H1 (cell line): ENCODE results near the gene INPP5A. TPM values are rescaled to one million over a fixed set of nuclear protein-coding genes. Genes with fewer than 3 reads are reported as not detected.

Experiments
- CBX8 ChIP-seq: fragments of 300-800, 300-1000 bp; sonication (generic); IDR thresholded peaks from 2 replicates; pipeline ENCODE4 v1.7.1; 2016; ENCODE audit warnings: low read depth, low read length, borderline replicate concordance
- CHD1 ChIP-seq: IDR thresholded peaks from 2 replicates; pipeline ENCODE4 v1.6.1; 2012; ENCODE audit warnings: low read depth, low read length, improper control_type of control experiment
- CHD7 ChIP-seq: fragments of 300-600 bp; sonication (generic); IDR thresholded peaks from 2 replicates; pipeline ENCODE4 v1.7.1; 2012; ENCODE audit warnings: low read length, moderate library complexity, mild to moderate bottlenecking, inconsistent platforms; ENCODE audit not compliant: insufficient replicate concordance
- JUN ChIP-seq: IDR thresholded peaks from 2 replicates; pipeline ENCODE4 v1.6.1; 2011; ENCODE audit warnings: low read depth, mild to moderate bottlenecking, improper control_type of control experiment, low read length
- POU5F1 ChIP-seq: IDR thresholded peaks from 2 replicates; pipeline ENCODE4 v1.6.1; 2011; ENCODE audit warnings: low read depth, mild to moderate bottlenecking, low read length, moderate library complexity
- SRF ChIP-seq: IDR thresholded peaks from 2 replicates; pipeline ENCODE4 v1.6.1; 2011; ENCODE audit warnings: mild to moderate bottlenecking, low read depth, low read length, moderate library complexity
- TBP ChIP-seq: IDR thresholded peaks from 2 replicates; pipeline ENCODE4 v1.6.1; 2011; ENCODE audit warnings: low read depth, low read length, improper control_type of control experiment
- YY1 ChIP-seq: IDR thresholded peaks from 2 replicates; pipeline ENCODE4 v1.6.1; 2011; ENCODE audit warnings: low read depth, mild to moderate bottlenecking, low read length
- polyA plus RNA-seq, 7 experiments: library from polyadenylated mRNA; depleted of rRNA in 3 of 7; stranded (reverse) in 5 of 7; unstranded in 2 of 7; fragments of >200 nt in 5 of 7; fragments of 200-250 nt in 2 of 7; gene quantifications; 1 replicate in 5 of 7; 2 replicates in 1 of 7; 4 replicates in 1 of 7; pipeline versions ENCODE4 v1.2.1 to v1.2.3, GENCODE V29; 2011 to 2013; ENCODE audit warnings: missing spikeins in 2 of 7, mixed read lengths in 2 of 7
- total RNA-seq: library from RNA; stranded (reverse); fragmentation: NEBNext Ultra II Directional; extraction: Animal tissue kit (Norgen Biotek cat#: 25700); gene quantifications from 2 replicates; pipeline ENCODE4 v1.2.1, GENCODE V29; 2021

The INPP5A gene
- total and polyA plus RNA-seq, 2 of the 8 experiments (the other 6 are each of a cell fraction or from before 2014, with no cell fraction given) = 19.7 to 27.5 TPM

- TF ChIP-seq CHD7 (no peak), POU5F1 (no peak), SRF (no peak), JUN (no peak), CHD1 (no peak), TBP (no peak), YY1 (no peak), CBX8 (no peak)
These were observed 110.7 kb downstream of the INPP5A start (continued) for GRCh38 chr10:132648072-132648850.
